BE2C (cell line): ENCODE data around the gene C2orf92.

Experiments used
- DNase-seq: peaks from one replicate; pipeline ENCODE4 v3.0.0-alpha.2; 2020
- H3K27me3 ChIP-seq: fragments of 250-450 bp; sonication (Bioruptor Pico); 2 replicates; pipeline ENCODE4 v1.5.1; 2020; ENCODE audit warnings: mild to moderate bottlenecking
- H3K36me3 ChIP-seq: fragments of 250-450 bp; sonication (Bioruptor Pico); 2 replicates; pipeline ENCODE4 v1.5.1; 2020; ENCODE audit warnings: mild to moderate bottlenecking
- H3K4me1 ChIP-seq: fragments of 250-450 bp; sonication (Bioruptor Pico); 2 replicates; pipeline ENCODE4 v1.5.1; 2020
- H3K4me3 ChIP-seq: 2 replicates; pipeline ENCODE4 v1.5.1; 2011; ENCODE audit warnings: low read depth, low read length
- H3K9me3 ChIP-seq: fragments of 250-450 bp; sonication (Bioruptor Pico); 2 replicates; pipeline ENCODE4 v1.5.1; 2020
- TF ChIP-seq, protein P1 (sequence below): IDR thresholded peaks from 2 replicates; pipeline ENCODE4 v1.5.1; 2012; ENCODE audit warnings: mild to moderate bottlenecking, low read depth, low read length

C2orf92 gene

DNA sequence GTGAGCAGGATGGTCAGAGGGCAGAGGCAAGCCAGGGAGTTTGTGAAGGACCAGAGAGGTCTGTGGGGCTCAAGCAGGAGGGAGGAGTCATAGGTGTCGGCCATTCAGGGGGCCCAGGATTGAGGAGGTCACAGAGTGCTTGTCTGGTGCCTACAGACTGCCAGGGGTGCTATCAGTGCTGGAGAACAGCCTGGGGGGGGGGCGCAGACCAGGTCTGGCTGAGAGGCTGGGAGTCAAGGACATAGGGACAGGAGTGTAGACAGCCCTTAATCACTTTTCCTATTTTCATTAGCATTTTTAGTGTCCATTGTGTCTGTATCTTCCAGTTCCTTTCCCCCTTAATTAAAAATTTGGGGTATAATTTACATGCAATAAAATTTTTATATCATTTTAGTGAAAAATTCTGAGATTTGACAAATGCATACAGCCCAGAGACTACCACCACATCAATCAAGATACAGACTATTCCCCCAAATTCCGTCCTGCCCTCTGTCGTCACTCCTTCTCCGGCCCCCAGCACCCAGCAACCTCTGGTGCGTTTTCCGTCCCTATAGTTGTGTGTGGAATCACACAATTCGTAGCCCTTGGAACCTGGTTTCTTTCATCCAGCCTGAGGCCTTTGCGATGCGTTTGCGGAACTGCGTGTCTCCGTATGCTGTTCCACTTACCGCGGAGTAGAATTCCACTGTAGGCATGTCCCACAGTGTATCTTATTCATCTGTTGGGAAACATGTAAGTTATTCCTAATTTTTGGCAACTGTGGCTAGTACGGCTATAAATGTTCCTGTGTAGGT is 50.0 kb downstream of the C2orf92 start:
- DNase-seq, result no peak
- Histone ChIP-seq H3K9me3 (no peaks in the 10 kb centered on the region), H3K4me1 (no peaks in the 10 kb centered on the region), H3K36me3 (no peaks in the 10 kb centered on the region), H3K4me3 (no peak overlapping the region), H3K27me3 (no peaks in the 10 kb centered on the region)
- TF ChIP-seq, protein P1, sequence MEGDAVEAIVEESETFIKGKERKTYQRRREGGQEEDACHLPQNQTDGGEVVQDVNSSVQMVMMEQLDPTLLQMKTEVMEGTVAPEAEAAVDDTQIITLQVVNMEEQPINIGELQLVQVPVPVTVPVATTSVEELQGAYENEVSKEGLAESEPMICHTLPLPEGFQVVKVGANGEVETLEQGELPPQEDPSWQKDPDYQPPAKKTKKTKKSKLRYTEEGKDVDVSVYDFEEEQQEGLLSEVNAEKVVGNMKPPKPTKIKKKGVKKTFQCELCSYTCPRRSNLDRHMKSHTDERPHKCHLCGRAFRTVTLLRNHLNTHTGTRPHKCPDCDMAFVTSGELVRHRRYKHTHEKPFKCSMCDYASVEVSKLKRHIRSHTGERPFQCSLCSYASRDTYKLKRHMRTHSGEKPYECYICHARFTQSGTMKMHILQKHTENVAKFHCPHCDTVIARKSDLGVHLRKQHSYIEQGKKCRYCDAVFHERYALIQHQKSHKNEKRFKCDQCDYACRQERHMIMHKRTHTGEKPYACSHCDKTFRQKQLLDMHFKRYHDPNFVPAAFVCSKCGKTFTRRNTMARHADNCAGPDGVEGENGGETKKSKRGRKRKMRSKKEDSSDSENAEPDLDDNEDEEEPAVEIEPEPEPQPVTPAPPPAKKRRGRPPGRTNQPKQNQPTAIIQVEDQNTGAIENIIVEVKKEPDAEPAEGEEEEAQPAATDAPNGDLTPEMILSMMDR, result no peak

DNA sequence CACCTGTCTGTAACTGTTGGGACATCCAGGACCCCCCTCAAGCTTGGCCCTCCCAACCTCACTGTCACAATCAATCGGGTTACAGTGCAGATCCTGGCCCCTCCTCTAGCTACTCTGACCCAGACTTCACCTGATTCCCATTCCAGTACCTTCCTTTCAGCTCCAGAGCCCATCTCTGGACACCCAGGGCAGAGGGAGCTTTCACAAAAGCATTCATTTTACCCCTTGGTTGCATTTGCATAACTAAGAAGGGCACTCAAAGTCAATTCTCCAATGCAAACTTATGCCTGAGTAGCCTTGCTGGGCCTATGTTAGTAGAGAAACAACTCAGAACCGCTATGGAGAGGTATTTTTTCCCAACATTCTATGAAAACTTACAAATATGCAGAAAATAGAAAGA is 51.2 kb downstream of the C2orf92 start:
- no peaks in the 10 kb centered on the region for H3K4me1 ChIP-seq
- H3K4me3 ChIP-seq, result no peak overlapping the region
- H3K9me3 ChIP-seq, result no peaks in the 10 kb centered on the region
- no peaks in the 10 kb centered on the region for H3K36me3 ChIP-seq
- DNase-seq, result no peak
- TF ChIP-seq, protein P1, result no peak
- no peaks in the 10 kb centered on the region for H3K27me3 ChIP-seq

DNA sequence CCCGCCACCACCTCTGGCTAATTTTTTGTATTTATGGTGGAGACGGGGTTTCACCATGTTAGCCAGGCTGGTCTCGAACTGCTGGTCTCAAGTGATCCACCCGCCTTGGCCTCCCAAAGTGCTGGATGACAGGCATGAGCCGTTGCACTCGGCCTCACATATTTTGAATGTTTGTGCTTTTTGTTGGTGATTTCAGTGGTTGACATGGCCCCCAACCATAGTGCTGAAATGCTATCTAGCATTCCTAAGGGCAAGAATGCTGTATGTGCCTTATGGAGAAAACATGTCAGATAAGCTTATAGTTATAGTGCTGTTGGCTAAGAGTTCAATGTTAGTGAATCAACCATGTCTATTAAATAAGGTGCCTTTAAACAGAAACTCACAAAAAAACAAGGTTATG is 52.7 kb downstream of the C2orf92 start:
- TF ChIP-seq, protein P1, result no peak
- Histone ChIP-seq H3K9me3 (no peaks in the 10 kb centered on the region), H3K27me3 (no peaks in the 10 kb centered on the region), H3K4me3 (no peak overlapping the region), H3K36me3 (no peaks in the 10 kb centered on the region), H3K4me1 (no peaks in the 10 kb centered on the region)
- no peak for DNase-seq

DNA sequence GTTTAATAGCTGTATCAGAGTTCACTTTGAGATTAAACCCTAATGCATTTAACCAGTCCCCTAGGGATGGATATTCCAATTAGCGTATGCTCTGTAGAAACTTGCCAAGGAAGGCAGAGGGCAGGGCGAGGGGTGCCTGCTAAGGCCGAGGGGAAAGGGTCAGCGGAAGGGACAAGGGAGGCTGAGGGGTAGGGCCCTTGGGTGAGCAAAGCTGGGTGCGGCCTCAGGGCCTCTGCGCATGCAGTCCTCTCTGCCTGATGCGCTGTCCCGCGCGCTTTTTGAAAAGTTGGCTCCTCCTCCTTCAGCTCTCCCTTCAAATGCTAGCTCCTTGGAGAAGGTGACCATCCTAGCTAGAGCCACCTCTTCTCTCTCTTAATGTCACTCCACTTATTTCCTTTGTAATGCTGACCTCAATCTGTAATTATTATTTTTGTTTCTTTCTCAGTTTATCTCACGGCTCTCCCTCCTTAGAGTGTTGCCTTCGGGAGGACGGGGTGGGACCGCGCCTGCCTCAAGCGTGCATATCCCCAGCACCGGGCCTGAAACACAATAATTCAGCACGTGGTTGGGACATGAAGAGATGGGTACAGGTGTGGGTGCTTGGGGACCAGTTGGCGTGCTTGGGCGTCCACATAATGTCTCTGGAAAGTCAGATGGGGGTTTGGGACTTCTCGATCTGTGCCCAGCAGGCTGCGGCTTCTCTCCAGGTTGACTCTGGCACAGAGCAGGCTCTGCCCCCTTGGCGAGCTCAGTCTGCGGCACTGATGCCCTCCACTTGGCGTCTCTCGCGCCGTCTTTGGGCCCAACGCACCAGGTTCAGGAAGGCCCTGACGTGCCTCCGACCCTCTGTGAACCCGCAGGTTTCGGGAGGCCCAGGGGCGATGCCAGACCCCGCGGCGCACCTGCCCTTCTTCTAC is 53.9 kb downstream of the C2orf92 start:
- no peaks in the 10 kb centered on the region for H3K4me1 ChIP-seq
- H3K27me3 ChIP-seq, result no peaks in the 10 kb centered on the region
- TF ChIP-seq, protein P1, result no peak

DNA sequence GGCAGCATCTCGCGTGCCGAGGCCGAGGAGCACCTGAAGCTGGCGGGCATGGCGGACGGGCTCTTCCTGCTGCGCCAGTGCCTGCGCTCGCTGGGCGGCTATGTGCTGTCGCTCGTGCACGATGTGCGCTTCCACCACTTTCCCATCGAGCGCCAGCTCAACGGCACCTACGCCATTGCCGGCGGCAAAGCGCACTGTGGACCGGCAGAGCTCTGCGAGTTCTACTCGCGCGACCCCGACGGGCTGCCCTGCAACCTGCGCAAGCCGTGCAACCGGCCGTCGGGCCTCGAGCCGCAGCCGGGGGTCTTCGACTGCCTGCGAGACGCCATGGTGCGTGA is 54.5 kb downstream of the C2orf92 start:
- DNase-seq, result no peak
- Histone ChIP-seq H3K36me3 (no peaks in the 10 kb centered on the region), H3K27me3 (no peaks in the 10 kb centered on the region), H3K4me3 (no peak overlapping the region), H3K4me1 (no peaks in the 10 kb centered on the region), H3K9me3 (no peaks in the 10 kb centered on the region)
- TF ChIP-seq, protein P1, result no peak

More for the DNA sequence above, 53.9 kb downstream of the C2orf92 start:
- Histone ChIP-seq H3K9me3 (no peaks in the 10 kb centered on the region), H3K4me3 (no peak overlapping the region), H3K36me3 (no peaks in the 10 kb centered on the region)
- no peak for DNase-seq

DNA sequence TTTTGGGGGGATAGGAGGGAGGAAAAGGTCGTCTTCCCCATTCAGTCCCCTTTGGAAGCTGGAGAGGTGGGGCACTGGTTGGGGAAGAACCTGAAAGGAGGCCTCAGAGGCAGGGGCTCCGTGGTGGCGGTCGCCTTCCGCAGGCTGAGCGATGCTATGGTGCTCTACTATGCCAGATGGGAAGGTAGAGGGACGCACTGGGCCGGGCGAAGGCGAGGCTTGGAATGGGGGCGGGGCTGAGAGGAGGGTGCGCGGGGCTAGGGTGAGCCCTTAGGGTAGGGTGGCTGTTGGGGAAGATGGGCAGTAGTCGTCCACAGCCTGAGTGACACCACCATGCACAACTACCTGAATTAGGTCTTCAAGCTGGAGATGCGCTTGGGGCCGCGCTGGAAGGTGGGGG is 55.0 kb downstream of the C2orf92 start:
- H3K27me3 ChIP-seq, result no peaks in the 10 kb centered on the region
- no peaks in the 10 kb centered on the region for H3K36me3 ChIP-seq
- TF ChIP-seq, protein P1, result no peak
- no peak overlapping the region for H3K4me3 ChIP-seq
- DNase-seq, result no peak
- no peaks in the 10 kb centered on the region for H3K4me1 ChIP-seq
- no peaks in the 10 kb centered on the region for H3K9me3 ChIP-seq
